GM12878 (cell line): ENCODE data around the gene FAM151A. TPM values are rescaled to one million over a fixed set of nuclear protein-coding genes. Genes with fewer than 3 reads are reported as not detected.

Experiments
- ATAC-seq: fragments of 200-7000 bp; cut with Tn5 transposase; 3 replicates; pipeline ENCODE4 v1.9.1; 2020; ENCODE audit warnings: mild to moderate bottlenecking, moderate library complexity
- BruUV-seq: library from RNA; stranded (reverse); fragments of 400-500 nt; replicated peaks from 2 replicates; lab custom pipeline; 2021; lab: Mats Ljungman, UMichigan
- CTCF ChIA-PET: fragments of 300-600 bp; sonication (Branson Sonifier 250); formaldehyde crosslinking; extraction: SDS; loops from one replicate; lab custom pipeline; 2021; ENCODE audit warnings: inconsistent platforms; lab: Yijun Ruan, JAX
- POLR2A ChIA-PET: fragments of 350-600 bp; formaldehyde crosslinking; extraction: SDS; loops from one replicate; lab custom pipeline; 2021; ENCODE audit warnings: inconsistent platforms; lab: Charles Lee
- RAD21 ChIA-PET: fragments of 300-600 bp; sonication (Branson Sonifier 250); formaldehyde crosslinking; loops from one replicate; lab custom pipeline; 2023; ENCODE audit warnings: antibody characterized with exemption; ENCODE audit not compliant: unreplicated experiment; lab: Charles Lee
- SMC1A ChIA-PET: fragments of 300-600 bp; sonication (Branson Sonifier 250); formaldehyde crosslinking; loops from one replicate; lab custom pipeline; 2023; ENCODE audit not compliant: unreplicated experiment, uncharacterized antibody; lab: Charles Lee
- DNase-seq: peaks from one replicate; pipeline ENCODE4 v3.0.0-alpha.2; 2011; ENCODE audit warnings: low read depth, low spot score
- FAIRE-seq: peaks from 3 replicates; lab custom pipeline; 2011; peaks lifted over from hg19 to GRCh38; lab: Jason Lieb, UNC
- H2AFZ ChIP-seq: 2 replicates; pipeline ENCODE4 v1.6.0; 2011; ENCODE audit warnings: low read depth, low read length, control low read depth; ENCODE audit not compliant: control insufficient read depth
- H3K27ac ChIP-seq: 2 replicates; pipeline ENCODE4 v1.5.1; 2011; ENCODE audit warnings: control low read depth; ENCODE audit not compliant: control insufficient read depth, insufficient read depth
- H3K27me3 ChIP-seq, 2 experiments: replicated peaks in 1 of 2; 2 replicates each; pipeline versions ENCODE4 v1.6.0 to v1.6.1; 2011; ENCODE audit warnings: low read length in 1 of 2; ENCODE audit not compliant: control insufficient read depth in 2 of 2, insufficient read depth in 2 of 2
- H3K36me3 ChIP-seq, 2 experiments: 2 replicates each; pipeline ENCODE4 v1.5.1; 2011; ENCODE audit warnings: low read length in 1 of 2; ENCODE audit not compliant: control insufficient read depth in 2 of 2, insufficient read depth in 2 of 2
- H3K4me1 ChIP-seq: 2 replicates; pipeline ENCODE4 v1.6.1; 2011; ENCODE audit warnings: mild to moderate bottlenecking, low read length, moderate library complexity, mixed read lengths; ENCODE audit not compliant: control insufficient read depth, insufficient read depth
- H3K4me2 ChIP-seq: 2 replicates; pipeline ENCODE4 v1.6.0; 2011; ENCODE audit warnings: control low read depth; ENCODE audit not compliant: control insufficient read depth, insufficient read depth
- H3K4me3 ChIP-seq: fragments of 200-600 bp; sonication (generic); 2 replicates; pipeline ENCODE4 v1.5.1; 2016
- H3K79me2 ChIP-seq: 2 replicates; pipeline ENCODE4 v1.6.0; 2011; ENCODE audit warnings: low read length; ENCODE audit not compliant: control insufficient read depth, insufficient read depth
- H3K9ac ChIP-seq: 2 replicates; pipeline ENCODE4 v1.8.0; 2011; ENCODE audit warnings: low read length, control low read depth, mixed read lengths; ENCODE audit not compliant: control insufficient read depth, insufficient read depth
- H3K9me3 ChIP-seq: replicated peaks from 3 replicates; pipeline ENCODE4 v1.5.1; 2011; ENCODE audit warnings: mild to moderate bottlenecking, low read length; ENCODE audit not compliant: control insufficient read depth, insufficient read depth
- H4K20me1 ChIP-seq: 2 replicates; pipeline ENCODE4 v1.6.0; 2011; ENCODE audit not compliant: control insufficient read depth, insufficient read depth
- CEBPZ ChIP-seq: fragments of 150-350 bp; IDR thresholded peaks from 2 replicates; pipeline ENCODE4 v1.6.1; 2016; ENCODE audit warnings: low read depth, low read length
- FOS ChIP-seq: IDR thresholded peaks from 3 replicates; pipeline ENCODE4 v1.6.1; 2011; ENCODE audit warnings: borderline replicate concordance; ENCODE audit not compliant: insufficient read length; ENCODE audit errors: extremely low read depth
- FOXK2 ChIP-seq: fragments of 450-650 bp; IDR thresholded peaks from 2 replicates; pipeline ENCODE4 v1.6.1; 2017; ENCODE audit warnings: mild to moderate bottlenecking, moderate library complexity
- MTA2 ChIP-seq: fragments of 450-650 bp; IDR thresholded peaks from 2 replicates; pipeline ENCODE4 v1.6.1; 2016; ENCODE audit warnings: low read depth, mild to moderate bottlenecking, moderate library complexity
- NBN ChIP-seq: fragments of 450-650 bp; IDR thresholded peaks from 2 replicates; pipeline ENCODE4 v1.6.1; 2016
- NFXL1 ChIP-seq: fragments of 450-650 bp; IDR thresholded peaks from 2 replicates; pipeline ENCODE4 v1.6.1; 2017; ENCODE audit warnings: antibody characterized with exemption, mild to moderate bottlenecking, borderline replicate concordance
- PBX3 ChIP-seq: IDR thresholded peaks from 2 replicates; pipeline ENCODE4 v1.6.1; 2011; ENCODE audit warnings: mild to moderate bottlenecking, low read depth, low read length, moderate library complexity; ENCODE audit not compliant: insufficient replicate concordance
- ZNF274 ChIP-seq: IDR thresholded peaks from one replicate; pipeline ENCODE4 v1.8.0; 2011; ENCODE audit not compliant: insufficient read length, insufficient read depth
- WGBS: methylation state at CpG from one replicate; pipeline ENCODE4 v1.1.6; 2016; ENCODE audit warnings: low lambda C conversion rate; ENCODE audit not compliant: insufficient replicate concordance, insufficient coverage; ENCODE audit errors: missing lambda C conversion rate; 5-methylcytosine and 5-hydroxymethylcytosine counted together
- in situ Hi-C: fragments of 300-500 bp; cut with MboI; formaldehyde crosslinking; loops from 9 replicates; pipeline ENCODE4 v1.14.3; 2018; ENCODE audit warnings: mixed read lengths
- intact Hi-C: fragments of 100-400 bp; cut with micrococcal nuclease; formaldehyde crosslinking; loops from one replicate; pipeline ENCODE4 v1.14.2; 2022; ENCODE audit not compliant: unreplicated experiment
- polyA plus RNA-seq, 11 experiments: library from polyadenylated mRNA; depleted of rRNA in 4 of 11; unstranded in 6 of 11; stranded (reverse) in 5 of 11; fragments of >200 nt; fragmentation: Nextera tagmentation in 4 of 11; fragmentation: Illumina TruSeq in 1 of 11; extraction: Ambion mirVana in 4 of 11; extraction: Trizol in 1 of 11; gene quantifications; 1 replicate in 1 of 11; 2 replicates in 10 of 11; pipeline versions ENCODE4 v1.2.1 to v1.2.3, GENCODE V29; 2011 to 2016; ENCODE audit warnings: inconsistent platforms in 2 of 11, missing spikeins in 2 of 11, low read depth in 1 of 11
- total RNA-seq, 4 experiments: library from RNA; depleted of rRNA in 3 of 4; stranded (reverse); fragments of >200 nt in 3 of 4; fragmentation: Illumina TruSeq in 1 of 4; extraction: Trizol in 1 of 4; gene quantifications; 2 replicates each; pipeline versions ENCODE4 v1.2.1 to v1.2.3, GENCODE V29; 2013 to 2021
- TF ChIP-seq, protein P1 (sequence below): fragments of 450-650 bp; IDR thresholded peaks from 2 replicates; pipeline ENCODE4 v1.6.1; 2017; ENCODE audit warnings: mild to moderate bottlenecking, moderate library complexity
- TF ChIP-seq, protein P2 (sequence below): IDR thresholded peaks from 2 replicates; pipeline ENCODE4 v1.6.1; 2011; ENCODE audit warnings: borderline replicate concordance, low read depth, mild to moderate bottlenecking, moderate library complexity, mixed read lengths, low read length; ENCODE audit not compliant: insufficient read depth; ENCODE audit errors: extremely low read length

The FAM151A gene
- total and polyA plus RNA-seq, 10 of the 15 experiments (the other 5 are each of a cell fraction or from before 2014, with no cell fraction given): 0.09 to 0.34 (median 0.14) TPM; not detected in 5

- CTCF ChIA-PET: no interaction called here
- POLR2A ChIA-PET: no interaction called here
- no peaks in the 10 kb centered on the region for H3K36me3 ChIP-seq
- no TSS peak for BruUV-seq
- TF ChIP-seq MTA2 (no peak), FOXK2 (no peak), FOS (no peak), ZNF274 (no peak), NFXL1 (no peak), PBX3 (no peak), NBN (no peak), CEBPZ (no peak)
- TF ChIP-seq, protein P1, sequence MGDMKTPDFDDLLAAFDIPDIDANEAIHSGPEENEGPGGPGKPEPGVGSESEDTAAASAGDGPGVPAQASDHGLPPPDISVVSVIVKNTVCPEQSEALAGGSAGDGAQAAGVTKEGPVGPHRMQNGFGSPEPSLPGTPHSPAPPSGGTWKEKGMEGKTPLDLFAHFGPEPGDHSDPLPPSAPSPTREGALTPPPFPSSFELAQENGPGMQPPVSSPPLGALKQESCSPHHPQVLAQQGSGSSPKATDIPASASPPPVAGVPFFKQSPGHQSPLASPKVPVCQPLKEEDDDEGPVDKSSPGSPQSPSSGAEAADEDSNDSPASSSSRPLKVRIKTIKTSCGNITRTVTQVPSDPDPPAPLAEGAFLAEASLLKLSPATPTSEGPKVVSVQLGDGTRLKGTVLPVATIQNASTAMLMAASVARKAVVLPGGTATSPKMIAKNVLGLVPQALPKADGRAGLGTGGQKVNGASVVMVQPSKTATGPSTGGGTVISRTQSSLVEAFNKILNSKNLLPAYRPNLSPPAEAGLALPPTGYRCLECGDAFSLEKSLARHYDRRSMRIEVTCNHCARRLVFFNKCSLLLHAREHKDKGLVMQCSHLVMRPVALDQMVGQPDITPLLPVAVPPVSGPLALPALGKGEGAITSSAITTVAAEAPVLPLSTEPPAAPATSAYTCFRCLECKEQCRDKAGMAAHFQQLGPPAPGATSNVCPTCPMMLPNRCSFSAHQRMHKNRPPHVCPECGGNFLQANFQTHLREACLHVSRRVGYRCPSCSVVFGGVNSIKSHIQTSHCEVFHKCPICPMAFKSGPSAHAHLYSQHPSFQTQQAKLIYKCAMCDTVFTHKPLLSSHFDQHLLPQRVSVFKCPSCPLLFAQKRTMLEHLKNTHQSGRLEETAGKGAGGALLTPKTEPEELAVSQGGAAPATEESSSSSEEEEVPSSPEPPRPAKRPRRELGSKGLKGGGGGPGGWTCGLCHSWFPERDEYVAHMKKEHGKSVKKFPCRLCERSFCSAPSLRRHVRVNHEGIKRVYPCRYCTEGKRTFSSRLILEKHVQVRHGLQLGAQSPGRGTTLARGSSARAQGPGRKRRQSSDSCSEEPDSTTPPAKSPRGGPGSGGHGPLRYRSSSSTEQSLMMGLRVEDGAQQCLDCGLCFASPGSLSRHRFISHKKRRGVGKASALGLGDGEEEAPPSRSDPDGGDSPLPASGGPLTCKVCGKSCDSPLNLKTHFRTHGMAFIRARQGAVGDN: no peak
- TF ChIP-seq, protein P2, sequence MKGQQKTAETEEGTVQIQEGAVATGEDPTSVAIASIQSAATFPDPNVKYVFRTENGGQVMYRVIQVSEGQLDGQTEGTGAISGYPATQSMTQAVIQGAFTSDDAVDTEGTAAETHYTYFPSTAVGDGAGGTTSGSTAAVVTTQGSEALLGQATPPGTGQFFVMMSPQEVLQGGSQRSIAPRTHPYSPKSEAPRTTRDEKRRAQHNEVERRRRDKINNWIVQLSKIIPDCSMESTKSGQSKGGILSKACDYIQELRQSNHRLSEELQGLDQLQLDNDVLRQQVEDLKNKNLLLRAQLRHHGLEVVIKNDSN: no peak
- TF ChIP-seq, all 136 proteins: peak for 0
- Histone ChIP-seq H2AFZ (no peak overlapping the region), H3K27me3 (no peaks in the 10 kb centered on the region), H3K4me1 (no peaks in the 10 kb centered on the region), H4K20me1 (no peaks in the 10 kb centered on the region), H3K79me2 (no peaks in the 10 kb centered on the region), H3K27ac (no peak overlapping the region), H3K9me3 (no peaks in the 10 kb centered on the region), H3K9ac (no peak overlapping the region), H3K4me3 (no peak overlapping the region), H3K4me2 (no peak overlapping the region)
- WGBS: 21% methylated on average over 11 of the region's 11 CpGs
- ChIA-PET RAD21 (no interaction called here), SMC1A (no interaction called here)
- in situ Hi-C loops: no loop called here
- intact Hi-C loops: no loop called here
- DNase-seq: no peak
- FAIRE-seq: no peak
- ATAC-seq: no peak
These were observed 42.3 kb downstream of the FAM151A start for GRCh38 chr1:54580856-54581550.
